KMS-11 (cell line): ENCODE data around the gene CYP3A5.

Experiments used
- H2AFZ ChIP-seq: fragments of 200-600 bp; sonication (generic); 2 replicates; pipeline ENCODE4 v1.6.1; 2016; ENCODE audit warnings: antibody characterized with exemption, mixed run types, low read depth
- H3K27ac ChIP-seq: fragments of 200-600 bp; sonication (generic); 2 replicates; pipeline ENCODE4 v1.6.1; 2016; ENCODE audit warnings: mild to moderate bottlenecking, mixed run types
- H3K27me3 ChIP-seq: fragments of 200-600 bp; sonication (generic); 2 replicates; pipeline ENCODE4 v1.6.1; 2017; ENCODE audit warnings: mild to moderate bottlenecking, low read depth, mixed run types, moderate library complexity; ENCODE audit not compliant: insufficient read depth
- H3K36me3 ChIP-seq: fragments of 200-600 bp; sonication (generic); 2 replicates; pipeline ENCODE4 v1.6.1; 2017; ENCODE audit warnings: mild to moderate bottlenecking, mixed run types; ENCODE audit not compliant: insufficient read depth
- H3K4me1 ChIP-seq: fragments of 200-600 bp; sonication (generic); 2 replicates; pipeline ENCODE4 v1.6.1; 2016; ENCODE audit warnings: mild to moderate bottlenecking, low read depth, mixed run types; ENCODE audit not compliant: poor library complexity, severe bottlenecking
- H3K4me2 ChIP-seq: fragments of 200-600 bp; sonication (generic); 2 replicates; pipeline ENCODE4 v1.7.0; 2016; ENCODE audit warnings: mild to moderate bottlenecking, mixed run types
- H3K4me3 ChIP-seq: fragments of 200-600 bp; sonication (generic); IDR thresholded peaks from 2 replicates; pipeline ENCODE4 v1.6.1; 2017; ENCODE audit warnings: low read depth, low read length, mixed read lengths; ENCODE audit not compliant: insufficient read depth
- H3K79me2 ChIP-seq: fragments of 200-600 bp; sonication (generic); 2 replicates; pipeline ENCODE4 v1.6.1; 2016; ENCODE audit warnings: low read depth, mixed run types; ENCODE audit not compliant: insufficient read depth
- H3K9ac ChIP-seq: fragments of 200-600 bp; sonication (generic); 2 replicates; pipeline ENCODE4 v1.6.1; 2016; ENCODE audit warnings: mild to moderate bottlenecking, mixed run types
- H4K20me1 ChIP-seq: fragments of 200-600 bp; sonication (generic); 2 replicates; pipeline ENCODE4 v1.6.1; 2016; ENCODE audit warnings: mild to moderate bottlenecking, mixed run types; ENCODE audit not compliant: insufficient read depth
- CTCF ChIP-seq: fragments of 200-600 bp; sonication (generic); conservative IDR thresholded peaks from 2 replicates; pipeline ENCODE4 v1.6.1; 2017; ENCODE audit warnings: low read depth, mild to moderate bottlenecking, antibody characterized with exemption, low read length, moderate library complexity, mixed read lengths

CYP3A5 gene

GRCh38 chr7:99599836-99600235 lies 80.0 kb downstream of the CYP3A5 start:
- Histone ChIP-seq H2AFZ (no peak overlapping the region), H3K9ac (no peak overlapping the region), H3K27me3 (no peaks in the 10 kb centered on the region), H3K36me3 (no peaks in the 10 kb centered on the region), H4K20me1 (no peaks in the 10 kb centered on the region), H3K4me1 (no peaks in the 10 kb centered on the region), H3K27ac (no peak overlapping the region), H3K4me2 (no peak overlapping the region), H3K79me2 (no peaks in the 10 kb centered on the region), H3K4me3 (no peak overlapping the region)
- TF ChIP-seq CTCF, result no peak
